Rectal smooth muscle tissue (tissue), 1 donor: ENCODE data around the gene COL28A1.
"Not testable (repeated sequence)": the region's sequence is repeated elsewhere in the genome, so short reads cannot be mapped to it uniquely, and the experiment has no call there.

Source experiments
- H3K27ac ChIP-seq: one replicate; pipeline ENCODE4 v1.7.0; 2013; ENCODE audit warnings: low read depth, low read length, inconsistent platforms
- H3K27me3 ChIP-seq: one replicate; pipeline ENCODE4 v1.7.0; 2013; ENCODE audit warnings: low read length; ENCODE audit not compliant: control insufficient read depth, insufficient read depth
- H3K36me3 ChIP-seq: one replicate; pipeline ENCODE4 v1.7.0; 2013; ENCODE audit warnings: low read length; ENCODE audit not compliant: control insufficient read depth, insufficient read depth
- H3K4me1 ChIP-seq: one replicate; pipeline ENCODE4 v1.7.0; 2013; ENCODE audit warnings: low read length; ENCODE audit not compliant: control insufficient read depth, insufficient read depth
- H3K4me3 ChIP-seq: one replicate; pipeline ENCODE4 v1.7.0; 2013; ENCODE audit warnings: low read length
- H3K9ac ChIP-seq: one replicate; pipeline ENCODE4 v1.7.0; 2013; ENCODE audit warnings: low read length

COL28A1 gene

DNA sequence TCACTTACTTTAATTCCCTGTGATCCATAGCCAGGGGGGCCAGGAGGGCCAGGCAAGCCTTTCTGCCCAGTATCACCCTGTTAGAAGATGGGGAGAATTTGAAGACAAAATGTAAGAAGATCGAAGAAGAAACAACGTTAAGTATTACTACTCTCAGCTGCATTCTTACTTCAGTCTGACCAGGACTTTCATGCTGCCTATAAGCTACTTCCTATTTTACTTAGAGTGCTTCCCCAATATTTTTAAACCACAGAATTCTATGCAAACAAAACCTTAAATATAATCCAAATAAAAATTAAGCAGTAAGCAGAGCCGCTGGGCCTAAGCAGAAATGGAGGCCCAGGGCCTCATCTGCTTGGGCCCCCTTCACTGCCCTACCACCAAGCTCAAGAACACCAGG, 117.8 kb downstream of the COL28A1 start:
- H3K27ac ChIP-seq, result no peak overlapping the region
- no peak overlapping the region for H3K4me3 ChIP-seq
- H3K9ac ChIP-seq, result no peak overlapping the region
- H3K27me3 ChIP-seq, result no peaks in the 10 kb centered on the region
- no peaks in the 10 kb centered on the region for H3K36me3 ChIP-seq
- H3K4me1 ChIP-seq, result no peaks in the 10 kb centered on the region

DNA sequence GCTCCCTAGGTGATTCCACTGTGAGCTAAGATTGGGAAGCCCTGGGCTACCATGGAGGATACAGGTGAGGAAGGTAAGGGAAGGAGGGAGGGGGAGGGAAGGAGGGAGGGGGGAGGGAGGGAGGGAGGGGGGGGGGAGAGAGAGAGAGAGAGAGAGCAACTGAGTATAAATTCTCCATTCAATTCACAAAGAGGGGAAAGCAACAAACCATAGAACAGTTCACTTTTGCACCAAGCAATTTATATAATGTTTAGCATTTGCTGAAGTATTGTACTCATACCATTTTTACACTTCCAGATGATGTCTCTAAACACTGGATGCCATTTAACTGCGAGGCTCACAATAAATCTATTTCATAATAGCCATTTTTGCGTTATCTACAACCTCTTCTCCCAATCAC, 118.3 kb downstream of the COL28A1 start:
- no peaks in the 10 kb centered on the region for H3K36me3 ChIP-seq
- no peak overlapping the region for H3K4me3 ChIP-seq
- H3K4me1 ChIP-seq, result no peaks in the 10 kb centered on the region
- H3K27ac ChIP-seq, result no peak overlapping the region
- no peaks in the 10 kb centered on the region for H3K27me3 ChIP-seq
- H3K9ac ChIP-seq, result no peak overlapping the region

DNA sequence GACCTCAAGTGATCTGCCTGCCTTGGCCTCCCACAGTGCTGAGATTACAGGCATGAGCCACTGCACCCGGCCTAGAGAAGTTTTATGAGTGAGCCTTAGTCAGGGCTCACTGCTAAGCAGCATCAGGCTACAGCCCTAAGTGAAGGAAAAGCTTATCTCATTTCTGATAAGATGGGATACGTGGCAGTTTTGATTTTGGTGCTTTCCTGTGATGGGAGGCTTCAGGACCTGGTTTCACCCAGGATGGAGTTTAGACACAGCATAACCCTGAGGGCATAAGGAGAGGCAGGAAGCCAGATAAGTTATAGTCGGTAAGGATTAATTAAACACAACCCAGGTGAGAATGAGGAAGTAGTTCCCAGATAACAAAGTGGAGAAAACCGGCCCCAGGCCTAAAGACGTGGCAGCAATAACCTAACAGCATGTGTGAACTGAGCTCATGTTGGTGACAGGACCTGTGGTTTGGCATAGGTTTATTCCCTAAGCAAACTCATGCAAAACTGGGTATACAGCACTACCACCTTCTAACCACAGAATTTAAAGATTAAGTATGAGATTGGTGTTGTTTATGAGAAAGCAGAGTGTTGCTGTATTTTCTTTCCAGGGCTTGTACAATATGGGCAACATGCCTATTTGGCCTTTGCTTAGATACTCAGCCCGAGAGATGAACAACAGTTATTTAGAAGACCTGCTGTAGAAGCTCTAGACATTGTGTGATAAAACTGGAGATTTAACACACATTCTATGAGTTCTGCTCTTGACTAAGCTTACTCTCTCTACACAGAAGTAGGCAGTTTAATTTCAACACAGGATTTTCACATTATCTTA, 119.4 kb downstream of the COL28A1 start:
- no peak overlapping the region for H3K4me3 ChIP-seq
- no peak overlapping the region for H3K27ac ChIP-seq
- no peaks in the 10 kb centered on the region for H3K27me3 ChIP-seq
- H3K4me1 ChIP-seq, result no peaks in the 10 kb centered on the region
- H3K9ac ChIP-seq, result no peak overlapping the region
- no peaks in the 10 kb centered on the region for H3K36me3 ChIP-seq

DNA sequence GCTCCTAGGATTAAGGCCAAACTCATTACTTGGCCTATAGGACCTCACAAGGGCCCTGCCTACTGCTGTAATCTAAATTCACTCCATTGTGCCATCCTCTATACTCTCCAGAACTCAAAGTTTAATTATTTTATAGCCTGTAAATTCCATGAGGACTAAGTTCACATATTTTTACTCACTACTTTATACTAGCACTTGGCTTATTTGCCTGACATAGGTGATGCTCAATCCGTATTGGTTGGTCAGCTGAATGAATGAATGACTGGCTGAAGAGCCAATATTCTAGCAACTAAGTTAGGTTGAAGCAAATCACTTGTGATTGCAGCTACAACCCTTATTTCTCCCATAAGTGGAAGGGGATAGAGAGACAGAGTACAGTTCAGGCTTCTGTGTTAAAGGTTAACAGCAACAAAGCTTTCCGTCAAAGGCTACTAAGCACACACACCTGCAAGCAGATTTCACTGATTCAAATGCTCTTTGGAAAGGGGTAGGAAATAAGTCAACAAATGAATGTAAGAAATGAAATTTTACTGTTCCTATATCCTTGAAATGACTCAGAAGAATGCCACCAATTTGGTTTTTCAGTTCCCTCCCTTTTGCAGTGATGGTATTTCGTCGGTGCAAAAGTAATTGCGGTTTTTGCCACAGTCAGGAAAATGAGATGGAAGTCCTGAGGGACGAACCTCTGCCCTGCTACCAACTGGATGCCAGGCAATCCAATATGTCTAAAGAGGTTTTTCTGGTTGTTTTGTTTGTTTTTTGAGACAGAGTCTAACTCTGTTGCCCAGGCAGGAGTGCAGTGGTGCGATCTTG, 120.7 kb downstream of the COL28A1 start:
- Histone ChIP-seq H3K36me3 (no peaks in the 10 kb centered on the region), H3K4me3 (no peak overlapping the region), H3K4me1 (no peaks in the 10 kb centered on the region), H3K27ac (no peak overlapping the region), H3K27me3 (no peaks in the 10 kb centered on the region), H3K9ac (no peak overlapping the region)

DNA sequence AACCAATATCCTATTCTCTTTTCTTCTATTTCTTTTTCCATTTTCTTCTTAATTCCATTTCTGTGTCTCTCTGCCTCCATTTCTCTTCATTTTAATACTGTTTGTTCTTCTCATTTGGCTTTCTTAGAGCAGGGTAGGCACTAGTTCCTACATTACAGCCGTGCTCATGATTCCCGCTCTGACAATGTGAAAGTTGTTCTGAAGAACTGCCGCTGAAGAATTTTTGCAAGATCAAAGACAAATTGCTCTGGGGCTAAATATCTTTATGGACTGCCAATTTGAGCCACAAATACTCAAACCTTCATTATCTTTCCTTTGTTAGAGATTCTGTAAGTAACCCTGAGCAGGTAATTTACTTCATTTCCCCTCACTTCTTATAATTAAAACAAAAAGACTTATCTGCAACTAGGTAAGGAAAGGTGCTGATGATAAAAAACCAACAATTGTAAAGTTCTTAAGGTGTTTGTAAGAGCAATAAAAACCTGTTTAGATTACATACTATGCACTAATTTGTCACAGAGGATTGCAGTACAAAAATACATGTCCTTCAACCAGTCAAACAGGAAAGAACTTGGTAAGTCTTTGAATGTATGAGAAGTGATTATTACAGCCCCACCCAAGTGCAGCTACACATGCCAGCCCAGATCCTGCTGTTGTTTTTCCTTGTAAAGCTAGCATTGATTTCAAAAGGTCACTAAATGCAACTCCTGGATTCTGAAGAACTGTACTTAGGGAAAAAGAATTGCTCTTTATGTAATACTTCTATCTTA, 127.5 kb downstream of the COL28A1 start:
- Histone ChIP-seq H3K4me3 (no peak overlapping the region), H3K36me3 (no peaks in the 10 kb centered on the region), H3K27ac (no peak overlapping the region), H3K27me3 (no peaks in the 10 kb centered on the region), H3K4me1 (no peaks in the 10 kb centered on the region), H3K9ac (no peak overlapping the region)

DNA sequence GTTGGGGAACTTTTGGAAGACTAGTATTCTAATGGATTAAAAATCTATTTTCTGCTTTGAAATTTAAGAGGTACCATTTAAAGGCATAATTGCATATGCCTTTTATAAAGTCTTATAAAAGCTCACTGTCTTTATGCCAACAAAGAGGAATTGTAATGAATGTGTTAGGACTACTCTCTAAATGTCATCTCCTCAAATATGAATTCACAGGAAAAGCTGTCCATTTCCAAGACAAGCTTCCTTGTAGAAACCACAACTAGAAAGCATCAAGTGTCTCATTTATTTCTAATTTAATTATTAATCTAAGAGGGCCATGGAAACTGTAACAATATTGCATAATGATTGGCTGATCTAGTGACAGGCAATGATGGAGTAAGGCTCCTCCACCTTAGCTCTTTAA, 130.2 kb downstream of the COL28A1 start:
- H3K4me3 ChIP-seq, result no peak overlapping the region
- H3K9ac ChIP-seq, result no peak overlapping the region
- H3K4me1 ChIP-seq, result no peaks in the 10 kb centered on the region
- H3K36me3 ChIP-seq, result no peaks in the 10 kb centered on the region
- H3K27ac ChIP-seq, result no peak overlapping the region
- H3K27me3 ChIP-seq, result no peaks in the 10 kb centered on the region

DNA sequence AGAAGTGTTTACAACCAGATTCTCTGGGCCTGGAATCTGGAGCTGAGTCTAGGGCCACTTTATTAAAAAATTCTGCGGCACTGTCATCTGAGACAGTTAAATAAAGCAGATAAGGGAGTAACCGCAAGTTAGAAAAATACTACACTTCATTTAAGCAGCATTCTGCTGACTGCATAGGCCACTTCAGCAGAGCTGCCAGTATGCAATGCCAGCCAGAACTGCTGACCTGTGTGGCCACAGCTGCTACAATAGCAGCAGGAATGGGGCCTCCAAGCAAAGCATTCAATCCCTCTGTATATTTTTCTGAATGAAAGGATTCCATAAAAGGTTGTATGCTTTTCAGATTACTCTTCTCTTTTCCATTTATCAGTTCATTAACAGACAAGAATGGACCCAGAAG, 136.0 kb downstream of the COL28A1 start:
- no peaks in the 10 kb centered on the region for H3K4me1 ChIP-seq
- no peak overlapping the region for H3K9ac ChIP-seq
- H3K27me3 ChIP-seq, result no peaks in the 10 kb centered on the region
- H3K36me3 ChIP-seq, result no peaks in the 10 kb centered on the region
- H3K27ac ChIP-seq, result no peak overlapping the region
- H3K4me3 ChIP-seq, result no peak overlapping the region

DNA sequence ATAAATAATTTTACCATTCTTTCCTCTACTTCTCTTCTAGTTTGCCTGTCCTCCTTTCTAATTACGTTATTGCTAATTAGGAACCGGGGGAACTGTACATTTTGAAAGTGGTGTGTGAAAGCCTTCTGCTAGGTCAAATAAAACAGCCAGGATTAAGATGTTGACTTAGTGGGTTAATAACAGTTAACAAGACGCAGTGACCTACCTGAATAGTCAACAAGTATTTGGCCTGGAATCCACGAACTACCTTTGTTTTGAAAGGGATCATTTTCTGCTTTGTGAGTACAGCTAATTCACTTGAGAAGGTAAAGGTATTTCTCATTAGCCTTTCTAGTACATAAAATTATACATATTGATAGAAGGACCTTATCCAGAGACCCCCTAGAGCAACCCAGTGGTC, 139.9 kb downstream of the COL28A1 start:
- Histone ChIP-seq H3K9ac (no peak overlapping the region), H3K27me3 (no peaks in the 10 kb centered on the region), H3K4me3 (no peak overlapping the region), H3K36me3 (no peaks in the 10 kb centered on the region), H3K4me1 (no peaks in the 10 kb centered on the region), H3K27ac (no peak overlapping the region)

DNA sequence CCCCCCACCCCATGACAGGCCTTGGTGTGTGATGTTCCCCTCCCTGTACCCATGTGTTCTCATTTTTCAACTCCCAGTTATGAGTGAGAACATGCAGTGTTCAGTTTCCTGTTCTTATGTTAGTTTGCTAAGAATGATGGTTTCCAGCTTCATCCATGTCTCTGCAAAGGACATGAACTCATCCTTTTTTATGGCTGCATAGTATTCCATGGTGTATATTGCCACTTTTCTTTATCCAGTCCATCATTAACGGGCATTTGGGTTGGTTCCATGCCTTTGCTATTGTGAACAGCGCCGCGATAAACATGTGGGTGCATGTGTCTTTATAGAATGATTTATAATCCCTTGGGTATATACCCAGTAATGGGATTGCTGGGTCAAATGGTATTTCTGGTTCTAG, 147.5 kb downstream of the COL28A1 start:
- not testable (repeated sequence) for H3K4me1 ChIP-seq, H3K9ac ChIP-seq, H3K36me3 ChIP-seq, H3K4me3 ChIP-seq, H3K27me3 ChIP-seq, H3K27ac ChIP-seq

DNA sequence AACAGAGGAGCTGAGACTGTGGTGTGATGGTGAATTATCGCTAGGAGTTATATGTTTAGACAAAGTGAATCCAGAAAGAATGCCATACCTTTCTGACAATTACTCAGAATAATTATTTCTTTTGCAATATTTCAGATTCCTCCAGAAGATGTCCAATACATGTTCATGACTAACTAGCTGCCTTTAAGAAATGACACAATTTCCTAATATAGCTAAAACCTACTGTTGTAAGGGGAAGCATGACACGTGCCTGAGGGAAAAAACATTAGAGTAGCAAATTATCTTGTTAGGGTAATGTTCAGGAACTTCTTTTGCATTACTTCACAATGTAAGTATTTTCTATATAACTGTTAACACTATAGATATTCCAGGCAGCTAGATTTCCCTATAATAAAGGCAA, 150.3 kb downstream of the COL28A1 start:
- H3K36me3 ChIP-seq, result no peaks in the 10 kb centered on the region
- no peak overlapping the region for H3K27ac ChIP-seq
- no peak overlapping the region for H3K4me3 ChIP-seq
- H3K4me1 ChIP-seq, result no peaks in the 10 kb centered on the region
- no peak overlapping the region for H3K9ac ChIP-seq
- H3K27me3 ChIP-seq, result no peaks in the 10 kb centered on the region

DNA sequence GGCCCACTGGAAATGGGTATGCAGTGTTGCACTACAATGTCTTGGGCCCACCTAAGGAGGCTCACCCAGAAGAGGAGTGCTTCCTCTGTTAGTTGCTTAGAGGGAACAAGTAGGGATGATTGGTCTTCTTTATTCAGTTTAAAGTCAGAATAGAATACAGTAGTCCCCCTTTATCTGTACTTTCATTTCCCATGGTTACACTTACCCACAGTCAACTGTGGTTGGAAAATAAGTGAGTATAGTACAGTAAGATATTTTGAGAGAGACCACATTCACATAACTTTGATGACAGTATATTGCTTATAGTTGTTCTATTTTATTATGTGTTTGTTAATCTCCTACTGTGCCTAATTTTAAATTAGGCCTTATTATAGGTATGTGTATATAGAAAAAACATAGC, 151.4 kb downstream of the COL28A1 start:
- no peaks in the 10 kb centered on the region for H3K27me3 ChIP-seq
- no peak overlapping the region for H3K4me3 ChIP-seq
- no peak overlapping the region for H3K9ac ChIP-seq
- H3K4me1 ChIP-seq, result no peaks in the 10 kb centered on the region
- H3K27ac ChIP-seq, result no peak overlapping the region
- H3K36me3 ChIP-seq, result no peaks in the 10 kb centered on the region

DNA sequence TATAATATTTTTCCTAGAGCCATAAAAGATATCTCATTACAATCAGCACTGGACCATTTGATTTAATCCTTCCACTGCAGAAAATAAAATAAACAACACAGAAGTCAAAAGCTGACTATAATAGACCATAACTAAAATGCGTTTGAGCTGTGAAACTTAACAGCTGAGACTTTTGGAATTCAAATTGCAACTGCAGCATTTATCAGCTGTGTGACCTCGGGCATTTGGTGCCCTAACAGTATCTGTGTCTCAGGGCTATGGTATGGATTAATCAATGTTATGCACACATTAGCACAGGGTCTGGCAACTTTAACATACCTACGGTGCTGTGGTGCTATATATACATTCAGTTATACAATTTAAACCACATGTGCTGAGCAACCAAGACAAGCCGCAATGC, 160.1 kb downstream of the COL28A1 start:
- Histone ChIP-seq H3K4me1 (no peaks in the 10 kb centered on the region), H3K36me3 (no peaks in the 10 kb centered on the region), H3K4me3 (no peak overlapping the region), H3K27ac (no peak overlapping the region), H3K27me3 (no peaks in the 10 kb centered on the region), H3K9ac (no peak overlapping the region)
